Measurements from ENCODE around the gene HAAO. TPM values are rescaled to one million over a fixed set of nuclear protein-coding genes. Genes with fewer than 3 reads are reported as not detected.

The HAAO gene
- total and polyA plus RNA-seq, 2 of the 13 experiments (the other 11 are each of a cell fraction or from before 2014, with no cell fraction given), result 36.1 to 42.7 TPM

DNA sequence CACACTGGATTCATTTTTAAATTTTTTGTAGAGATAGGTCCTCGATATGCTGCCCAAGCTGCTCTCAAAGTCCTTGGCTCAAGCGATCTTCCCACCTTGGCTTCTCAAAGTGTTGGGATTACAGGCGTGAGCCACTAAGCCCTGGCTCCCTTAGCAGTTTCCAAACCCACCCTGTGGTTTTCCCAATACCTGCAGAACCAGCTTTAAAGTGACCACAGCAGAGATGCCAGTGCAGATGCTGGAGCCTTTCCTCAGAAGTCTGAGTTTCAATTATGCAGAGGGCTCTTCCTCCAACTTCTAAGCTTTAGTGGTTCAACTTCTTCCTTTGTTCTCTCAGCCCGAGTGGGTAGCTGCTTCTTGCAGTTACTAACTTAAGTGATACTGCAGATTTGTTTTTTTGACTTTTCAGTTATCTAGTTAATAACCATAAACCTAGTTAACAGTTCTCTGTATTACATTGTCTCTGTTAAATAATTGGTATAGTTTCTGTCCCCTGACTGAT lies 8.1 kb upstream of the HAAO start:
- POLR2A ChIA-PET, result interaction anchor here (2.1 to 2.9 kb wide), 3 partner anchors 9 to 13 kb away, joined by 14 to 40 read pairs (median 27); partner anchors contain the start of gene HAAO
- peaks cover 28% of the 10 kb centered on the region for H3K4me1 ChIP-seq (ENCODE audit: insufficient read depth, low read length)
- H3K36me3 ChIP-seq (replicated peaks in 1 of 2; ENCODE audit: control insufficient read depth in 1 of 2, insufficient read depth in 2 of 2, low read length in 2 of 2), result peaks cover 3% of the 10 kb centered on the region in 2 experiments; a peak in 1 of 5 replicates
- no peaks in the 10 kb centered on the region; a peak in 1 of 5 replicates for H3K27me3 ChIP-seq (ENCODE audit: control insufficient read depth in 1 of 2, insufficient read depth in 2 of 2, low read length in 2 of 2)
- no peak overlapping the region for H2AFZ ChIP-seq (ENCODE audit: low read length)
- DNase-seq (ENCODE audit: low spot score) (no peak), ATAC-seq (peak; percentile 7; the same call in 2 of the 3 replicates), FAIRE-seq (no peak)
- in situ Hi-C loops (cut with HindIII; ENCODE audit: extremely low pct_ligation_motif_present, low pct_unique_long_range_greater_than_20kb), result no loop called here
- no peak overlapping the region for H3K4me2 ChIP-seq (ENCODE audit: low read depth, low read length)
- H3K79me2 ChIP-seq (ENCODE audit: insufficient read depth, low read length), result peaks cover 7% of the 10 kb centered on the region
- BruUV-seq (replicated peaks), result no TSS peak
- WGBS (ENCODE audit: low lambda C conversion rate), result 89% methylated on average over 4 of the region's 4 CpGs
- no peaks in the 10 kb centered on the region for H4K20me1 ChIP-seq (ENCODE audit: insufficient read depth, low read length)
- H3K9ac ChIP-seq (ENCODE audit: insufficient read depth, low read depth, low read length), result no peak overlapping the region
- no peaks in the 10 kb centered on the region for H3K9me3 ChIP-seq (ENCODE audit: low read length)
- TF ChIP-seq, protein P1, sequence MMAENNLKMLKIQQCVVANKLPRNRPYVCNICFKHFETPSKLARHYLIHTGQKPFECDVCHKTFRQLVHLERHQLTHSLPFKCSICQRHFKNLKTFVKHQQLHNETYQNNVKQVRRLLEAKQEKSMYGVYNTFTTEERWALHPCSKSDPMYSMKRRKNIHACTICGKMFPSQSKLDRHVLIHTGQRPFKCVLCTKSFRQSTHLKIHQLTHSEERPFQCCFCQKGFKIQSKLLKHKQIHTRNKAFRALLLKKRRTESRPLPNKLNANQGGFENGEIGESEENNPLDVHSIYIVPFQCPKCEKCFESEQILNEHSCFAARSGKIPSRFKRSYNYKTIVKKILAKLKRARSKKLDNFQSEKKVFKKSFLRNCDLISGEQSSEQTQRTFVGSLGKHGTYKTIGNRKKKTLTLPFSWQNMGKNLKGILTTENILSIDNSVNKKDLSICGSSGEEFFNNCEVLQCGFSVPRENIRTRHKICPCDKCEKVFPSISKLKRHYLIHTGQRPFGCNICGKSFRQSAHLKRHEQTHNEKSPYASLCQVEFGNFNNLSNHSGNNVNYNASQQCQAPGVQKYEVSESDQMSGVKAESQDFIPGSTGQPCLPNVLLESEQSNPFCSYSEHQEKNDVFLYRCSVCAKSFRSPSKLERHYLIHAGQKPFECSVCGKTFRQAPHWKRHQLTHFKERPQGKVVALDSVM (CRISPR knock-in tag; IDR thresholded peaks at IDR 0.05), result no peak
- TF ChIP-seq POLR2A (IDR thresholded peaks at IDR 0.05; ENCODE audit: insufficient read depth in 1 of 2, low read depth in 2 of 2, low read length in 2 of 2), result peak; percentile 5 to 30; a peak in 3 of 4 replicates
- no peak for TF ChIP-seq ZNF343 (CRISPR knock-in tag; IDR thresholded peaks at IDR 0.05)
- TF ChIP-seq TOE1 (CRISPR knock-in tag; IDR thresholded peaks at IDR 0.05), result no peak
- 0 out of 2 replicates have a peak, but pooled peaks have one; percentile 10 for TF ChIP-seq ZSCAN31 (CRISPR knock-in tag; IDR thresholded peaks at IDR 0.05; ENCODE audit: low read depth)
- no peak; the same call in 1 of the 2 replicates for TF ChIP-seq MBD4 (IDR thresholded peaks at IDR 0.05; ENCODE audit: borderline replicate concordance, low read length)
- TF ChIP-seq EED (CRISPR knock-in tag; IDR thresholded peaks at IDR 0.05), result no peak
- 0 out of 2 replicates have a peak, but pooled peaks have one; percentile 75 for TF ChIP-seq ZNF460 (CRISPR knock-in tag; IDR thresholded peaks at IDR 0.05; ENCODE audit: borderline replicate concordance)
- TF ChIP-seq, protein P2, sequence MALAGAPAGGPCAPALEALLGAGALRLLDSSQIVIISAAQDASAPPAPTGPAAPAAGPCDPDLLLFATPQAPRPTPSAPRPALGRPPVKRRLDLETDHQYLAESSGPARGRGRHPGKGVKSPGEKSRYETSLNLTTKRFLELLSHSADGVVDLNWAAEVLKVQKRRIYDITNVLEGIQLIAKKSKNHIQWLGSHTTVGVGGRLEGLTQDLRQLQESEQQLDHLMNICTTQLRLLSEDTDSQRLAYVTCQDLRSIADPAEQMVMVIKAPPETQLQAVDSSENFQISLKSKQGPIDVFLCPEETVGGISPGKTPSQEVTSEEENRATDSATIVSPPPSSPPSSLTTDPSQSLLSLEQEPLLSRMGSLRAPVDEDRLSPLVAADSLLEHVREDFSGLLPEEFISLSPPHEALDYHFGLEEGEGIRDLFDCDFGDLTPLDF (CRISPR knock-in tag; IDR thresholded peaks at IDR 0.05), result no peak
- TF ChIP-seq NONO (IDR thresholded peaks at IDR 0.05), result no peak
- TF ChIP-seq NONO (CRISPR knock-in tag; conservative IDR thresholded peaks at IDR 0.05), result 0 out of 2 replicates have a peak, but pooled peaks have one; percentile 1
- TF ChIP-seq, protein P3, sequence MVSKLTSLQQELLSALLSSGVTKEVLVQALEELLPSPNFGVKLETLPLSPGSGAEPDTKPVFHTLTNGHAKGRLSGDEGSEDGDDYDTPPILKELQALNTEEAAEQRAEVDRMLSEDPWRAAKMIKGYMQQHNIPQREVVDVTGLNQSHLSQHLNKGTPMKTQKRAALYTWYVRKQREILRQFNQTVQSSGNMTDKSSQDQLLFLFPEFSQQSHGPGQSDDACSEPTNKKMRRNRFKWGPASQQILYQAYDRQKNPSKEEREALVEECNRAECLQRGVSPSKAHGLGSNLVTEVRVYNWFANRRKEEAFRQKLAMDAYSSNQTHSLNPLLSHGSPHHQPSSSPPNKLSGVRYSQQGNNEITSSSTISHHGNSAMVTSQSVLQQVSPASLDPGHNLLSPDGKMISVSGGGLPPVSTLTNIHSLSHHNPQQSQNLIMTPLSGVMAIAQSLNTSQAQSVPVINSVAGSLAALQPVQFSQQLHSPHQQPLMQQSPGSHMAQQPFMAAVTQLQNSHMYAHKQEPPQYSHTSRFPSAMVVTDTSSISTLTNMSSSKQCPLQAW (CRISPR knock-in tag; IDR thresholded peaks at IDR 0.05), result no peak
- no peak for TF ChIP-seq HNRNPH1 (optimal IDR thresholded peaks at IDR 0.05; ENCODE audit: low read depth, low read length)
- TF ChIP-seq NR2F1 (CRISPR knock-in tag; IDR thresholded peaks at IDR 0.05), result no peak
- no peak overlapping the region for H3K27ac ChIP-seq (ENCODE audit: extremely low read length, insufficient read depth, low read length)
- CTCF ChIA-PET (ENCODE audit: low intra/inter-chr PET ratio, low total read pairs), result no interaction called here
- no peak overlapping the region for H3K4me3 ChIP-seq (replicated peaks in 1 of 3; ENCODE audit: insufficient read depth in 1 of 3, low read depth in 2 of 3, low read length in 3 of 3)
- intact Hi-C loops (cut with micrococcal nuclease; ENCODE audit: unreplicated experiment), result no loop called here
